GM12878 (cell line): Measurements from ENCODE around the gene PADI4. TPM values are rescaled to one million over a fixed set of nuclear protein-coding genes. Genes with fewer than 3 reads are reported as not detected.

Source experiments
- ATAC-seq: fragments of 200-7000 bp; cut with Tn5 transposase; 3 replicates; pipeline ENCODE4 v1.9.1; 2020; ENCODE audit warnings: mild to moderate bottlenecking, moderate library complexity
- BruUV-seq: library from RNA; stranded (reverse); fragments of 400-500 nt; replicated peaks from 2 replicates; lab custom pipeline; 2021; lab: Mats Ljungman, UMichigan
- CTCF ChIA-PET: fragments of 300-600 bp; sonication (Branson Sonifier 250); formaldehyde crosslinking; extraction: SDS; loops from one replicate; lab custom pipeline; 2021; ENCODE audit warnings: inconsistent platforms; lab: Yijun Ruan, JAX
- POLR2A ChIA-PET: fragments of 350-600 bp; formaldehyde crosslinking; extraction: SDS; loops from one replicate; lab custom pipeline; 2021; ENCODE audit warnings: inconsistent platforms; lab: Charles Lee
- RAD21 ChIA-PET: fragments of 300-600 bp; sonication (Branson Sonifier 250); formaldehyde crosslinking; loops from one replicate; lab custom pipeline; 2023; ENCODE audit warnings: antibody characterized with exemption; ENCODE audit not compliant: unreplicated experiment; lab: Charles Lee
- SMC1A ChIA-PET: fragments of 300-600 bp; sonication (Branson Sonifier 250); formaldehyde crosslinking; loops from one replicate; lab custom pipeline; 2023; ENCODE audit not compliant: unreplicated experiment, uncharacterized antibody; lab: Charles Lee
- DNase-seq: peaks from one replicate; pipeline ENCODE4 v3.0.0-alpha.2; 2011; ENCODE audit warnings: low read depth, low spot score
- FAIRE-seq: peaks from 3 replicates; lab custom pipeline; 2011; peaks lifted over from hg19 to GRCh38; lab: Jason Lieb, UNC
- H2AFZ ChIP-seq: 2 replicates; pipeline ENCODE4 v1.6.0; 2011; ENCODE audit warnings: low read depth, low read length, control low read depth; ENCODE audit not compliant: control insufficient read depth
- H3K27ac ChIP-seq: 2 replicates; pipeline ENCODE4 v1.5.1; 2011; ENCODE audit warnings: control low read depth; ENCODE audit not compliant: control insufficient read depth, insufficient read depth
- H3K27me3 ChIP-seq, 2 experiments: replicated peaks in 1 of 2; 2 replicates each; pipeline versions ENCODE4 v1.6.0 to v1.6.1; 2011; ENCODE audit warnings: low read length in 1 of 2; ENCODE audit not compliant: control insufficient read depth in 2 of 2, insufficient read depth in 2 of 2
- H3K36me3 ChIP-seq, 2 experiments: 2 replicates each; pipeline ENCODE4 v1.5.1; 2011; ENCODE audit warnings: low read length in 1 of 2; ENCODE audit not compliant: control insufficient read depth in 2 of 2, insufficient read depth in 2 of 2
- H3K4me1 ChIP-seq: 2 replicates; pipeline ENCODE4 v1.6.1; 2011; ENCODE audit warnings: mild to moderate bottlenecking, low read length, moderate library complexity, mixed read lengths; ENCODE audit not compliant: control insufficient read depth, insufficient read depth
- H3K4me2 ChIP-seq: 2 replicates; pipeline ENCODE4 v1.6.0; 2011; ENCODE audit warnings: control low read depth; ENCODE audit not compliant: control insufficient read depth, insufficient read depth
- H3K4me3 ChIP-seq: fragments of 200-600 bp; sonication (generic); 2 replicates; pipeline ENCODE4 v1.5.1; 2016
- H3K79me2 ChIP-seq: 2 replicates; pipeline ENCODE4 v1.6.0; 2011; ENCODE audit warnings: low read length; ENCODE audit not compliant: control insufficient read depth, insufficient read depth
- H3K9ac ChIP-seq: 2 replicates; pipeline ENCODE4 v1.8.0; 2011; ENCODE audit warnings: low read length, control low read depth, mixed read lengths; ENCODE audit not compliant: control insufficient read depth, insufficient read depth
- H3K9me3 ChIP-seq: replicated peaks from 3 replicates; pipeline ENCODE4 v1.5.1; 2011; ENCODE audit warnings: mild to moderate bottlenecking, low read length; ENCODE audit not compliant: control insufficient read depth, insufficient read depth
- H4K20me1 ChIP-seq: 2 replicates; pipeline ENCODE4 v1.6.0; 2011; ENCODE audit not compliant: control insufficient read depth, insufficient read depth
- BRCA1 ChIP-seq: IDR thresholded peaks from 2 replicates; pipeline ENCODE4 v1.6.1; 2011; ENCODE audit warnings: low read depth, low read length, improper control_type of control experiment
- CBX5 ChIP-seq: sonication (generic); IDR thresholded peaks from 2 replicates; pipeline ENCODE4 v1.6.1; 2016; ENCODE audit warnings: low read depth, moderate library complexity, mild to moderate bottlenecking, inconsistent platforms
- CREM ChIP-seq: IDR thresholded peaks from 2 replicates; pipeline ENCODE4 v1.6.1; 2014; ENCODE audit warnings: antibody characterized with exemption, low read depth
- MTA2 ChIP-seq: fragments of 450-650 bp; IDR thresholded peaks from 2 replicates; pipeline ENCODE4 v1.6.1; 2016; ENCODE audit warnings: low read depth, mild to moderate bottlenecking, moderate library complexity
- PRDM15 ChIP-seq: fragments of 450-650 bp; formaldehyde crosslinking; IDR thresholded peaks from 2 replicates; pipeline ENCODE4 v1.4.0; 2020; ENCODE audit warnings: mild to moderate bottlenecking, moderate library complexity
- STAT1 ChIP-seq: fragments of 450-650 bp; conservative IDR thresholded peaks from 2 replicates; pipeline ENCODE4 v1.6.1; 2014; ENCODE audit warnings: antibody characterized with exemption, mild to moderate bottlenecking
- USF1 ChIP-seq: IDR thresholded peaks from 2 replicates; pipeline ENCODE4 v1.6.1; 2011; ENCODE audit warnings: borderline replicate concordance, low read depth, mild to moderate bottlenecking, moderate library complexity, mixed read lengths, low read length; ENCODE audit not compliant: insufficient read depth; ENCODE audit errors: extremely low read length
- ZNF217 ChIP-seq: fragments of 450-650 bp; IDR thresholded peaks from 2 replicates; pipeline ENCODE4 v1.6.1; 2017; ENCODE audit warnings: antibody characterized with exemption, mild to moderate bottlenecking
- WGBS: methylation state at CpG from one replicate; pipeline ENCODE4 v1.1.6; 2016; ENCODE audit warnings: low lambda C conversion rate; ENCODE audit not compliant: insufficient replicate concordance, insufficient coverage; ENCODE audit errors: missing lambda C conversion rate; 5-methylcytosine and 5-hydroxymethylcytosine counted together
- in situ Hi-C: fragments of 300-500 bp; cut with MboI; formaldehyde crosslinking; loops from 9 replicates; pipeline ENCODE4 v1.14.3; 2018; ENCODE audit warnings: mixed read lengths
- intact Hi-C: fragments of 100-400 bp; cut with micrococcal nuclease; formaldehyde crosslinking; loops from one replicate; pipeline ENCODE4 v1.14.2; 2022; ENCODE audit not compliant: unreplicated experiment
- polyA plus RNA-seq, 11 experiments: library from polyadenylated mRNA; depleted of rRNA in 4 of 11; unstranded in 6 of 11; stranded (reverse) in 5 of 11; fragments of >200 nt; fragmentation: Nextera tagmentation in 4 of 11; fragmentation: Illumina TruSeq in 1 of 11; extraction: Ambion mirVana in 4 of 11; extraction: Trizol in 1 of 11; gene quantifications; 1 replicate in 1 of 11; 2 replicates in 10 of 11; pipeline versions ENCODE4 v1.2.1 to v1.2.3, GENCODE V29; 2011 to 2016; ENCODE audit warnings: inconsistent platforms in 2 of 11, missing spikeins in 2 of 11, low read depth in 1 of 11
- total RNA-seq, 4 experiments: library from RNA; depleted of rRNA in 3 of 4; stranded (reverse); fragments of >200 nt in 3 of 4; fragmentation: Illumina TruSeq in 1 of 4; extraction: Trizol in 1 of 4; gene quantifications; 2 replicates each; pipeline versions ENCODE4 v1.2.1 to v1.2.3, GENCODE V29; 2013 to 2021

PADI4 gene
- total and polyA plus RNA-seq, 10 of the 15 experiments (the other 5 are each of a cell fraction or from before 2014, with no cell fraction given), result 0.08 to 0.47 (median 0.15) TPM; not detected in 3

GRCh38 chr1:17310068-17310640, 2.2 kb downstream of the PADI4 start:
- no peak overlapping the region for H2AFZ ChIP-seq
- no peak for TF ChIP-seq CREM
- no peak for TF ChIP-seq MTA2
- no peak for TF ChIP-seq STAT1
- H3K4me2 ChIP-seq, result no peak overlapping the region
- intact Hi-C loops (no loop called here), in situ Hi-C loops (no loop called here)
- FAIRE-seq (no peak), ATAC-seq (no peak), DNase-seq (no peak)
- H3K4me3 ChIP-seq, result no peak overlapping the region
- no TSS peak for BruUV-seq
- no peaks in the 10 kb centered on the region for H3K4me1 ChIP-seq
- H3K36me3 ChIP-seq, result no peaks in the 10 kb centered on the region
- ChIA-PET CTCF (no interaction called here), SMC1A (no interaction called here), POLR2A (no interaction called here), RAD21 (no interaction called here)
- no peaks in the 10 kb centered on the region; a peak in 1 of 4 replicates for H3K27me3 ChIP-seq
- WGBS, result 15% methylated on average over 7 of the region's 7 CpGs
- H3K27ac ChIP-seq, result no peak overlapping the region
- H3K79me2 ChIP-seq, result no peaks in the 10 kb centered on the region
- no peaks in the 10 kb centered on the region for H3K9me3 ChIP-seq
- H3K9ac ChIP-seq, result no peak overlapping the region
- H4K20me1 ChIP-seq, result no peaks in the 10 kb centered on the region

GRCh38 chr1:17313530-17314309, 5.7 kb downstream of the PADI4 start:
- RAD21 ChIA-PET, result no interaction called here
- 12% methylated on average over 9 of the region's 9 CpGs for WGBS
- intact Hi-C loops, result no loop called here
- in situ Hi-C loops, result no loop called here
- Histone ChIP-seq H3K4me2 (no peak overlapping the region), H3K79me2 (no peaks in the 10 kb centered on the region), H3K36me3 (no peaks in the 10 kb centered on the region), H3K27ac (no peak overlapping the region), H4K20me1 (no peaks in the 10 kb centered on the region), H3K4me3 (no peak overlapping the region), H3K27me3 (no peaks in the 10 kb centered on the region; a peak in 1 of 4 replicates), H3K4me1 (no peaks in the 10 kb centered on the region), H2AFZ (no peak overlapping the region), H3K9ac (no peak overlapping the region), H3K9me3 (no peaks in the 10 kb centered on the region)
- CTCF ChIA-PET, result no interaction called here
- ATAC-seq (no peak), FAIRE-seq (no peak), DNase-seq (no peak)
- SMC1A ChIA-PET, result no interaction called here
- POLR2A ChIA-PET, result no interaction called here
- TF ChIP-seq ZNF217 (no peak), BRCA1 (no peak), USF1 (no peak), PRDM15 (CRISPR knock-in tag) (no peak), CBX5 (no peak)
- no TSS peak for BruUV-seq
